HG03280 (cell line): ENCODE measurements around the gene TMED7.

Source experiments
- ATAC-seq: cut with Tn5 transposase; IDR thresholded peaks from one replicate; pipeline ENCODE4 v1.9.1; 2021; ENCODE audit warnings: mild to moderate bottlenecking, moderate library complexity; ENCODE audit not compliant: unreplicated experiment

TMED7 gene

DNA sequence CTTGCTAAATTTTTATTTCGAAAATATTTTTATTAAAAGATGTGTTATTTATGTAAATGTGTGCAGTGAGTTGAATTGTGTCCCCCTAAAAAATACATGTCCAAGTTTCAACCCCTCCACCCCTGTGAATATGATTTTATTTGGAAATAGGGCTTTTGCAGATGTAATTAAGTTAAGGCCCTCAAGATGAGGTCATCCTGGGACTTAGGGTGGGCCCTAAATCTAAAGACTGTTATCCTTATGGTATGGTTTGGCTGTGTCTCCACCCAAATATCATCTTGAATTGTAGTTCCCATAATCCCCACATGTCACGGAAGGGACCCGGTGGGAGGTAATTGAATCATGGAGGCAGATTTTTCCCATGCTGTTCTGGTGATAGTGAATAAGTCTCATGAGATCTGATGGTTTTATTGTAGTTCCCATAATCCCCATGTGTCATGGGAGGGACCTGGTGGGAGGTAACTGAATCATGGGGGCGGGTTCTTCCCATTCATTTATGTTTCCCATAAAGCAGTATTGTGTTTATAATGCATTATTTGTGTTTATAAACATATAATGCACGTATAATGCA is 1.5 kb upstream of the TMED7 start:
- ATAC-seq = no peak

DNA sequence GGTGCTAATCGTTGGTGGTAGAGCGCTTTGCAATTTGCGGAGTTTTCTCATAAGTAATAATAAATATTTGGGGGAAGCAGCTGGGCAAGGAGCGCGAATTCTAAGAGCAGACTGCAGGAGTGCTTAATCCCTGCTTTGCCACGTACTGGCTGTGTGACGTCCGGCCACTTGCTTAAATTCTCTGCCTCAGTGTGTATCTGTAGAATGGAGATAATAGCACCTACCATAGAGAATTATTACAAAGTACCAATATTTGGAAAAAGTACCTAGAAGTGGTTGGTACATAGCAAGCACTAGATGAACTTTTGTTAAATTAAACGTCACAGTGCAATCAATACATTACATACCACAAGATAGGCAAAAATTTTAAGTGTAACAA is 598 bp upstream of the TMED7 start:
- ATAC-seq = peak; percentile 24

GRCh38 chr5:115624994-115625393 is 842 bp downstream of the TMED7 start:
- no peak for ATAC-seq

DNA sequence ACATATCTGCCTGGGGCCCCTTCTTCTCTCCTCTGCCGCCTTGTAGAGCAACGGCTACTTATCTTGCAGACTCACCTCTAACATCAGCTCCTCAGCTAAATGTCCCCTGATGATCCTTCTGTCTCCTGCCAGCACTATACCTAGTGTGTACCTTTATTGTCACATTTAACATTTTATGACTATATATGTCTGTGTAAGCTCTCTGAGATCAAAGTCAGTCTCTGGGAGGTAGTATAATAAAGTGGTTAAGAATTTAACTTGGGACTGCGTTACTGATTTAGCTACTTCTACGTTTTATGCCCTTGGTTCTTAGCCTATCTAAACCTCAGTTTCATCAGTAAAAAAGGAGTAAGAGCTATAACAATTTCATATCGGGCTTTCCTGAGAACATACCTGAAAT is 2.2 kb downstream of the TMED7 start:
- no peak for ATAC-seq

- ATAC-seq = no peak
Measured at GRCh38 chr5:115621365-115621900, 4.4 kb downstream of the TMED7 start.

GRCh38 chr5:115616892-115617291 is 8.9 kb downstream of the TMED7 start:
- ATAC-seq = no peak

DNA sequence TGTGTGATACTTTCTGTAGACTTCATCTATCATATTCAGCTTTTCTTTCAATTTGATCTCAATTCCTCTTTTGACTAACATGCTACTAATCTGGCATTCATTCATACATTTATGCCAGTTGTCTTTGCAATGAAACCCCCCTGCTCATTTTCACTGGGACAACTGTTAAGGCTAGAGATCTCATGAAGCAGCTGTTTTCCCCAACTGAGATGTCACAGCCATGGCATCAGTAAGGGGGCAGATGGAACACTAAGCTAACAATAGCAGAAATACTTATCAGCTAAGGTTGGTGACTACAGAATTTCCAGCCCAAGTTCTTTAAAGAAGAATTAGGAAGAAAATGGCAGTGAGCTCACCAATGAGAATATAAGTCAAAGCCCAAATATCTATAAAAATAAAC is 9.4 kb downstream of the TMED7 start:
- ATAC-seq = no peak

- ATAC-seq = no peak
Measured at GRCh38 chr5:115611873-115612272, 14.0 kb downstream of the TMED7 start.

DNA sequence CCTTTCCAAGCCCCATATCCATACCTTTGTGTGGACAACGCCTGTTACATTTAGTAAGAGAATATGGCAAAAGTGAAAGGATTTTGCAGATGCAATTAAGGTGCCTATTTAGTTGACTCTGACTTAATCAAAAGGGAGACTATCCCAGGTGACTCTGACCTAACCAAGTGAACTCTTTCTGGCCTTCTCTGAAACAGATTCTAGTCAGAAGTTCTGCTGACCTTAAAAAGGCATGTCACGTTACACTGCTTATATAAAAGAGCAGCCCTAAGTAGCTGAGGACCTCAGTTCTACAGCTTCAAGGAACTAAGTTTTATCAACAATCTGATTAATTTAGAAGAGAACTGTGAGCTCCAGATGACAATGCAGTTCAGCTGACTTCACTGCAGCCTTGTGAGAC is 17.9 kb downstream of the TMED7 start:
- ATAC-seq = no peak

GRCh38 chr5:115605436-115605835 is 20.4 kb downstream of the TMED7 start:
- no peak for ATAC-seq

DNA sequence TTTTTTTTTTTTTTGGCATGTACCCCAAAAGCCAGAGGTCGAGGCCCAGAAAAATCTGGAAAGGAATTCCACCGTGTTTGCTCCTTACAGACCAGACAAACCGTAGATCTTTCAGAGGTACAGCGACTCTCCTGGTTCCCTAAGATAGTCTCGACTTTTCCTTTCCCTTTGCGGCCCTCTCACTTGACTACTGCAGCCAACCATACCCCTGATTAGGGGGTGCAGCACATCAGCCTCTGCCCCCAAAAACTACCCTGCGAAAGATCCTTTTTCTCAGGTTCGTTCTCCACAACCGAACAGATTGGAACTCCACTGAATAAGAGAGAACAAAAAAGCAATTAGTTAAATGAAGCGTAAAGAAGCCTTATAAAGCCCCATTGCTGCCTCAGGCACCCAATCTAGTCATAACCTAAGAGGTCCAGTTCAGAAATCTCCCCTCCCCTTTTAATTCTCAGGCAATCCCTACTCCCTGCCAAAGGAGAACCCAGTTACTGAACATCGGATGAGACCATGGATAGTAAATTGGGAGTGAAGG is 23.2 kb downstream of the TMED7 start:
- peak; percentile 10 for ATAC-seq

- peak; percentile 67 for ATAC-seq
Measured at GRCh38 chr5:115601701-115602590, 23.9 kb downstream of the TMED7 start, which contains the start of gene TICAM2. Gene TICAM2, minus strand, starts transcription at chr5:115602479. Its CDS starts 21,223 bp downstream, at chr5:115581256.

- no peak for ATAC-seq
Measured at GRCh38 chr5:115600766-115601165, 25.1 kb downstream of the TMED7 start.

DNA sequence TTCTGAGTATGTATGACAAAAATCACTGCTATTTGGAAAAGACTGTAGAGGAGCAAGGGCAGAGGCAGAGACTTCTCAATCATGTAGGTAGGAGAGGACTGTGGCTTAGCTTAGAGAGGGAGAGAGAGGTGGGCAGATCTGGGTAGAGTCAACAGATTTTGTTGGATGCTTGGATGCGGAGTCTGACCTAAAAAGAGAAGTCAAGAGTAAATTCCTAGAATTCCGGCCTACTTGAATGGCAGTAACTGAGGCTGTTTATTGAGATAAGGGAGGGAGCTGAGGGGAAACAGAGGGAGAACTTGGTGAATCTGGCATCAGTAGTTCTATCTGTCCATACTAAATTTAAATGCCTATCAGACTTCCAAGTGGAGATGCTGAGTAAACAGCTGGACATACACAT is 25.9 kb downstream of the TMED7 start:
- no peak for ATAC-seq

- ATAC-seq = peak; percentile 28
Measured at GRCh38 chr5:115599502-115599901, 26.3 kb downstream of the TMED7 start.

DNA sequence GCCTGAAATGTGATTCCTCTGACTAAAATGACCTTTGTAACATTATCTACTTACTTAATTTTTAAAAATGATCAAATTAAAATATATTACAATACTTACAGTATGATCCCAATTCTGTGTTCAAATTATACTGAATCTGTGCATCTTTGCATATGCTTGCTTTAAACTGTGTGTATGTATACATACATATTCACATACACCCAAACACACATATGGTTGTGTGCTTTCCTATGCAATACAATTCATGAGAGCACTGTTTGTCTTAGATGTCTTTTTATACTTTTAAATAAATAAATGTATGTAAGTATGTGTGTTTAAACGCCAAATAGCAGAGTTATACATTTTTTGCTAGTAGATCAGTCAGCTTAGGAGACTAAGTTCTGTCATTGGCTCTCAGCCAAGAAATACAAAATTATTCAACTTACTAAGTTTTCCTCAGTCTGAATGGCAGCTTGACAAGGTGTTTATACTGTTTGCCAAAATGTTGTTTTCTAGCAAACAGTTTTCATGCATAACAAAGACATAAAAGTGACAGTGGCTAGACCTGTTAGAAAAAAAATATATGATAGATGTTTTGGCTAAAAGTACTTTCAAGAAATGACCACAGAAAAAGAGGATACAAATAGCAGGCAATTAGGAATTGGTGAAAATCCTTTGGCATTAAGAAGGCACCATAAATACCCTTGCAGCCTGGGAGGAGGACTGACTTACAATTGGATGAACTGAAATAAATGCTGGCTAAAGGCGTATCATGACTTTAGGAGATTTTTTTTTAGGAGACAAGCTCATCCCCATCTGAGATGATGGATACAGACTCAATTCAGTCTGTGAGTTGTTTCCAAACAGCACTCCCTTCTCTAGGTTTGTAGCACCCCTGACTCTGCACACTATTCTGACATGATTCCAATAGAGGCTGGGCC is 31.4 kb downstream of the TMED7 start:
- no peak for ATAC-seq

- ATAC-seq = no peak
Measured at GRCh38 chr5:115589043-115589442, 36.8 kb downstream of the TMED7 start.

GRCh38 chr5:115588640-115589039 is 37.2 kb downstream of the TMED7 start:
- no peak for ATAC-seq

- ATAC-seq = no peak
Measured at GRCh38 chr5:115586525-115587146, 39.2 kb downstream of the TMED7 start.

DNA sequence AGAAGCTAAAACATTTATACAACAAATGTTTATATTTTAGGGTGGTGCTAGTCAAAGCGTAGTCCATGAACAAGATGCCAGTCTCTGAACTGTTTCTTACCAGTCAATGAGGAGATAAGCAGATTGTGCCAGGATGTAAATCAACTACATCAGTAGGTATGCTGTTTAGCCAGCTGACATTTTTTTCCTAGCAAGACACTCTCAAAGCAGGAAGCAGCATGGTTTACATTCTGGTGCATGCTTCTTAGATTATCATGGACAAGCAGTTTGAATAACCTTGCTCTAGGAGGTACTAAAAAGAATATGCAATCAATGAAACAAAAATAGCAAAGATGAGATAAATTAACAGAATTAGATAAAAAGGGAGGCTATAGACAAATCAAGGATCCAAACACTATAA is 40.6 kb downstream of the TMED7 start:
- no peak for ATAC-seq
